Measurements from ENCODE around the gene RPS6KB2. TPM values are rescaled to one million over a fixed set of nuclear protein-coding genes. Genes with fewer than 3 reads are reported as not detected.
"Not testable (repeated sequence)": the region's sequence is repeated elsewhere in the genome, so short reads cannot be mapped to it uniquely, and the experiment has no call there.

The RPS6KB2 gene
- total and polyA plus RNA-seq, 2 donors (not counting 3 experiments of a cell fraction or from before 2014, with no cell fraction given) = 53.8 to 60.0 TPM

- H3K9me3 ChIP-seq (replicated peaks; ENCODE audit: control insufficient read depth, insufficient read depth, low read length); H3K4me3 ChIP-seq (replicated peaks in 1 of 3; ENCODE audit: insufficient read depth in 1 of 3, low read depth in 1 of 3, low read length in 3 of 3); H3K36me3 ChIP-seq (ENCODE audit: control insufficient read depth in 2 of 2, extremely low read depth in 1 of 2, insufficient read depth in 2 of 2, low read length in 2 of 2); intact Hi-C loops (cut with micrococcal nuclease); H3K79me2 ChIP-seq (ENCODE audit: control insufficient read depth, insufficient read depth, low read length); DNase-seq (ENCODE audit: low read depth, low spot score); H3K27ac ChIP-seq (ENCODE audit: insufficient read depth, low read depth, low read length); H4K20me1 ChIP-seq (replicated peaks; ENCODE audit: control insufficient read depth, extremely low read depth, insufficient read depth, low read length); BruUV-seq (replicated peaks); H3K9me1 ChIP-seq (replicated peaks; ENCODE audit: control insufficient read depth, extremely low read depth, insufficient read depth, low read length); FAIRE-seq; H3K9ac ChIP-seq (replicated peaks; ENCODE audit: extremely low read depth, insufficient read depth, low read length); H3K27me3 ChIP-seq (ENCODE audit: control insufficient read depth in 2 of 2, insufficient read depth in 2 of 2, low read length in 2 of 2); POLR2A ChIA-PET; H2AFZ ChIP-seq (ENCODE audit: low read depth, low read length); H3K4me1 ChIP-seq (ENCODE audit: control insufficient read depth, extremely low read depth, insufficient read depth, low read length); dilution Hi-C loops (cut with MboI; ENCODE audit: extremely low pct_ligation_motif_present, low sequenced_read_pairs); H3K4me2 ChIP-seq (ENCODE audit: insufficient read depth, low read length): not testable (repeated sequence)
- CTCF ChIA-PET = interaction anchor here (1.1 kb wide), 1 partner anchor 107 kb away, joined by 5 read pairs; no protein-coding TSS in a partner anchor
Observed at GRCh38 chr11:67477344-67478050, 49.2 kb downstream of the RPS6KB2 start.

GRCh38 chr11:67482275-67482826, 54.1 kb downstream of the RPS6KB2 start:
- Histone ChIP-seq H2AFZ (ENCODE audit: low read depth, low read length) (peak overlapping the region; percentile 59), H3K9me3 (replicated peaks; ENCODE audit: control insufficient read depth, insufficient read depth, low read length) (no peaks in the 10 kb centered on the region), H4K20me1 (replicated peaks; ENCODE audit: control insufficient read depth, extremely low read depth, insufficient read depth, low read length) (no peaks in the 10 kb centered on the region), H3K9me1 (replicated peaks; ENCODE audit: control insufficient read depth, extremely low read depth, insufficient read depth, low read length) (no peaks in the 10 kb centered on the region), H3K9ac (replicated peaks; ENCODE audit: extremely low read depth, insufficient read depth, low read length) (peak overlapping the region; percentile 66), H3K4me1 (ENCODE audit: control insufficient read depth, extremely low read depth, insufficient read depth, low read length) (no peaks in the 10 kb centered on the region), H3K79me2 (ENCODE audit: control insufficient read depth, insufficient read depth, low read length) (no peaks in the 10 kb centered on the region), H3K4me3 (replicated peaks in 1 of 3; ENCODE audit: insufficient read depth in 1 of 3, low read depth in 1 of 3, low read length in 3 of 3) (peak overlapping the region; percentile 29 to 72 (median 46)), H3K4me2 (ENCODE audit: insufficient read depth, low read length) (peak overlapping the region; percentile 84), H3K27ac (ENCODE audit: insufficient read depth, low read depth, low read length) (peak overlapping the region; percentile 40), H3K27me3 (ENCODE audit: control insufficient read depth in 2 of 2, insufficient read depth in 2 of 2, low read length in 2 of 2) (no peaks in the 10 kb centered on the region), H3K36me3 (ENCODE audit: control insufficient read depth in 2 of 2, extremely low read depth in 1 of 2, insufficient read depth in 2 of 2, low read length in 2 of 2) (peaks cover 0 to 1% of the 10 kb centered on the region in 2 experiments)
- no peak for DNase-seq (ENCODE audit: low read depth, low spot score)
- TSS peak; percentile 90 for BruUV-seq (replicated peaks)
- ChIA-PET CTCF (interaction anchor here (0.7 to 1.2 kb wide), 4 partner anchors 10 to 81 kb away, joined by 3 to 11 read pairs (median 4); partner anchors contain the start of genes GPR152 and PPP1CA), POLR2A (interaction anchor here (0.9 kb wide), 1 partner anchor 81 kb away, joined by 3 read pairs; the partner anchor contains the start of gene PPP1CA)
- dilution Hi-C loops (cut with MboI; ENCODE audit: extremely low pct_ligation_motif_present, low sequenced_read_pairs) = no loop called here
- FAIRE-seq = no peak
- intact Hi-C loops (cut with micrococcal nuclease) = no loop called here
- no peak for TF ChIP-seq JUN (IDR thresholded peaks at IDR 0.05; ENCODE audit: borderline replicate concordance, insufficient read depth, insufficient read length, low read depth)
- TF ChIP-seq GATA2 (IDR thresholded peaks at IDR 0.05; ENCODE audit: insufficient read depth, insufficient read length, low read depth, low read length) = no peak
- no peak for TF ChIP-seq POLR2AphosphoS5 (IDR thresholded peaks at IDR 0.05; ENCODE audit: insufficient read depth, low read depth, low read length)
- TF ChIP-seq EZH2 (IDR thresholded peaks at IDR 0.05; ENCODE audit: borderline replicate concordance, low read depth, low read length, severe bottlenecking) = no peak
- TF ChIP-seq CTCF (IDR thresholded peaks at IDR 0.05; ENCODE audit: extremely low read depth in 1 of 2, insufficient read depth in 1 of 2, low read depth in 1 of 2, low read length in 2 of 2) = no peak
- no peak for TF ChIP-seq MYC (IDR thresholded peaks at IDR 0.05; ENCODE audit: low read depth, low read length)
- TF ChIP-seq POLR2A (IDR thresholded peaks at IDR 0.05; ENCODE audit: low read depth, low read length) = no peak
- no peak for TF ChIP-seq MAX (IDR thresholded peaks at IDR 0.05; ENCODE audit: insufficient read depth, insufficient read length)
- TF ChIP-seq FOS (IDR thresholded peaks at IDR 0.05; ENCODE audit: borderline replicate concordance, insufficient read depth, low read length) = no peak

All from endothelial cell of umbilical vein (primary cell).